Measurements from ENCODE around the gene LEKR1.

LEKR1 gene

DNA sequence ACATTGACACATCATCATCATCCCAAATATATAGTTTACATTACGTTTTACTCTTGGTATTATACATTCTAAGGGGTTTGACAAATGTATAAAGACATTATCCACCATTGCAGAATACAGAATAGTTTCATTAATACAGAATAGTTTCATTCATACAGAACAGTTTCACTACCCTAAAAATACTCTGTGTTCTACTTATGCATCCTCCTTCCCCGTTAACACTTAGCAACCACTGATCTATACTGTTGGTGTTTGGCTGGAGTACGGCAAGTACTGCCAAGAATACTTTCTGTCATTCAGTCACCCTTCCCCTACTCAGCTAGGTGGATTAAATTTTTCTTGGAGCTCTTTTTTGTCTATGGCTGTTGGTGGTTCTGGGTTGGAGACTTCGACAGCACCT lies 33.4 kb downstream of the LEKR1 start:
- no peak overlapping the region for H3K18ac ChIP-seq (ENCODE audit: low read length)
- H2BK120ac ChIP-seq (ENCODE audit: insufficient read depth, low read length, poor library complexity), result no peak overlapping the region
- no peak overlapping the region for H4K8ac ChIP-seq (ENCODE audit: low read depth, low read length)
- H2BK5ac ChIP-seq (ENCODE audit: low read depth, low read length, poor library complexity), result no peak overlapping the region
- no peak overlapping the region for H2AK5ac ChIP-seq (ENCODE audit: low read length)
- no peak overlapping the region for H3K27ac ChIP-seq (ENCODE audit: low read depth, low read length)
- H2BK12ac ChIP-seq (ENCODE audit: low read length), result no peak overlapping the region
- H3K4ac ChIP-seq (ENCODE audit: low read depth, low read length), result no peak overlapping the region
- no peak overlapping the region for H3K4me2 ChIP-seq (ENCODE audit: low read length)
- H3K4me3 ChIP-seq (ENCODE audit: low read depth, low read length), result no peak overlapping the region
- no peak overlapping the region for H4K12ac ChIP-seq (ENCODE audit: low read depth, low read length)
- H3K4me1 ChIP-seq (ENCODE audit: control insufficient read depth in 1 of 2, insufficient read depth in 2 of 2, low read length in 2 of 2), result no peaks in the 10 kb centered on the region
- H4K91ac ChIP-seq (ENCODE audit: low read depth, low read length), result no peak overlapping the region
- H3K9me3 ChIP-seq (ENCODE audit: insufficient read depth, low read depth, low read length), result no peaks in the 10 kb centered on the region
- no peaks in the 10 kb centered on the region for H3K27me3 ChIP-seq (ENCODE audit: insufficient read depth, low read length)
- DNase-seq, result no peak
- no peak overlapping the region for H2AFZ ChIP-seq (ENCODE audit: insufficient read depth, low read length, poor library complexity)
- no peak overlapping the region for H3K9ac ChIP-seq (ENCODE audit: low read length)
- H3K79me1 ChIP-seq (ENCODE audit: low read length), result no peaks in the 10 kb centered on the region
- no peaks in the 10 kb centered on the region for H3K36me3 ChIP-seq (ENCODE audit: control insufficient read depth in 1 of 2, insufficient read depth in 2 of 2, low read length in 2 of 2)
- WGBS (ENCODE audit: extremely low coverage, insufficient coverage, insufficient read length), result no CpG with 5 or more reads among the region's 4 CpGs
- no peaks in the 10 kb centered on the region for H3K79me2 ChIP-seq (ENCODE audit: control insufficient read depth, insufficient read depth, low read length, poor library complexity)
- H3K14ac ChIP-seq (ENCODE audit: low read length), result no peak overlapping the region
- H3K23ac ChIP-seq (ENCODE audit: low read length), result no peak overlapping the region

DNA sequence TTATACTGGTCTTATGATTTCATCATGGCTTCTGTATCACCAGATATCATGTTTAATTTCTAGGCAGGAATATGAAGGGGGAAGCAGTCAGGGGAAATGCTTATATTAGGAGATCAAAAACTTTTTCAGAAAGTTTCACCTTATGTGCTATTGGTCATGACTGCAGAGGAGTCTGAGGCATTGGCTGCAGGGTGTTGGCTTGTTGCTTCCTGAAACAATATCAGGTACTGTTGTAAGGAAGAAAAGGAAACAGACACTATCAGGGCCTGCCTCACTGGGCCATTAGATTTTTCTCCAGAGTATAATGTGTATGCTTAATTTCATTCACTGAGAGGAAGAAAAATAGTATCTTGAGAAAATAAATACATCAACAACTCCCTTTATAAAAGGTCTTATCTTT lies 34.7 kb downstream of the LEKR1 start:
- Histone ChIP-seq H3K9ac (ENCODE audit: low read length) (no peak overlapping the region), H3K14ac (ENCODE audit: low read length) (no peak overlapping the region), H3K4me1 (ENCODE audit: control insufficient read depth in 1 of 2, insufficient read depth in 2 of 2, low read length in 2 of 2) (no peaks in the 10 kb centered on the region)

DNA sequence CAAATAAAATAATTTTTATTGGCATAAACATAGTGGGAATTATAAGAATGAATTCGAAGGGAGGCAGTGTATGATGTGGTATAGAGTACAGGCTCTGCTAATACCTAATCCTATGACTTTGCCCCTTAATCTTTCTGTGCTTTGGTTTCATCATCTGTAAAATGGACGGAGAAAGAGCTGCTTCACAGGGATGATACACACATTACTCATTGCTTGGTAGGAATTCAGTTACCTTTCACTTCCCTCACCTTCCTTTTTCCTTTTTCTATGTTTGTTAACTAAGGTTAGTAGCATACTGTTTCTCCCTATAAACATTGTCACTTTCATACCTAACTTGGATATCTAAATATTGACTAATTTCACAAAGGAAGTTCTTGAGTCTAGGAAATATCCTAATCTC lies 36.2 kb downstream of the LEKR1 start:
- Histone ChIP-seq H2AK5ac (ENCODE audit: low read length) (no peak overlapping the region), H3K9me3 (ENCODE audit: insufficient read depth, low read depth, low read length) (no peaks in the 10 kb centered on the region), H3K23ac (ENCODE audit: low read length) (no peak overlapping the region), H4K8ac (ENCODE audit: low read depth, low read length) (no peak overlapping the region), H3K9ac (ENCODE audit: low read length) (no peak overlapping the region), H2BK5ac (ENCODE audit: low read depth, low read length, poor library complexity) (no peak overlapping the region), H2AFZ (ENCODE audit: insufficient read depth, low read length, poor library complexity) (no peak overlapping the region), H3K27me3 (ENCODE audit: insufficient read depth, low read length) (no peaks in the 10 kb centered on the region), H3K14ac (ENCODE audit: low read length) (no peak overlapping the region), H3K27ac (ENCODE audit: low read depth, low read length) (no peak overlapping the region), H3K4me1 (ENCODE audit: control insufficient read depth in 1 of 2, insufficient read depth in 2 of 2, low read length in 2 of 2) (no peaks in the 10 kb centered on the region), H2BK12ac (ENCODE audit: low read length) (no peak overlapping the region), H3K36me3 (ENCODE audit: control insufficient read depth in 1 of 2, insufficient read depth in 2 of 2, low read length in 2 of 2) (no peaks in the 10 kb centered on the region), H3K4me3 (ENCODE audit: low read depth, low read length) (no peak overlapping the region), H4K12ac (ENCODE audit: low read depth, low read length) (no peak overlapping the region), H3K79me1 (ENCODE audit: low read length) (no peaks in the 10 kb centered on the region), H3K79me2 (ENCODE audit: control insufficient read depth, insufficient read depth, low read length, poor library complexity) (no peaks in the 10 kb centered on the region), H3K4ac (ENCODE audit: low read depth, low read length) (no peak overlapping the region), H3K4me2 (ENCODE audit: low read length) (no peak overlapping the region), H3K18ac (ENCODE audit: low read length) (no peak overlapping the region), H4K91ac (ENCODE audit: low read depth, low read length) (no peak overlapping the region), H2BK120ac (ENCODE audit: insufficient read depth, low read length, poor library complexity) (no peak overlapping the region)
- WGBS (ENCODE audit: extremely low coverage, insufficient coverage, insufficient read length), result no CpG with 5 or more reads among the region's 2 CpGs
- DNase-seq, result no peak

More for the DNA sequence above, 34.7 kb downstream of the LEKR1 start:
- no peak overlapping the region for H2AFZ ChIP-seq (ENCODE audit: insufficient read depth, low read length, poor library complexity)
- no peak overlapping the region for H4K91ac ChIP-seq (ENCODE audit: low read depth, low read length)
- H3K4me3 ChIP-seq (ENCODE audit: low read depth, low read length), result no peak overlapping the region
- no peak overlapping the region for H4K8ac ChIP-seq (ENCODE audit: low read depth, low read length)
- DNase-seq, result no peak
- H2AK5ac ChIP-seq (ENCODE audit: low read length), result no peak overlapping the region
- H2BK12ac ChIP-seq (ENCODE audit: low read length), result no peak overlapping the region
- no peak overlapping the region for H3K23ac ChIP-seq (ENCODE audit: low read length)
- H2BK5ac ChIP-seq (ENCODE audit: low read depth, low read length, poor library complexity), result no peak overlapping the region
- H3K27ac ChIP-seq (ENCODE audit: low read depth, low read length), result no peak overlapping the region
- H3K79me1 ChIP-seq (ENCODE audit: low read length), result no peaks in the 10 kb centered on the region
- H2BK120ac ChIP-seq (ENCODE audit: insufficient read depth, low read length, poor library complexity), result no peak overlapping the region
- H3K18ac ChIP-seq (ENCODE audit: low read length), result no peak overlapping the region
- no peak overlapping the region for H4K12ac ChIP-seq (ENCODE audit: low read depth, low read length)
- no peaks in the 10 kb centered on the region for H3K36me3 ChIP-seq (ENCODE audit: control insufficient read depth in 1 of 2, insufficient read depth in 2 of 2, low read length in 2 of 2)
- no peak overlapping the region for H3K4ac ChIP-seq (ENCODE audit: low read depth, low read length)
- H3K79me2 ChIP-seq (ENCODE audit: control insufficient read depth, insufficient read depth, low read length, poor library complexity), result no peaks in the 10 kb centered on the region
- H3K9me3 ChIP-seq (ENCODE audit: insufficient read depth, low read depth, low read length), result no peaks in the 10 kb centered on the region
- H3K27me3 ChIP-seq (ENCODE audit: insufficient read depth, low read length), result no peaks in the 10 kb centered on the region
- no peak overlapping the region for H3K4me2 ChIP-seq (ENCODE audit: low read length)

DNA sequence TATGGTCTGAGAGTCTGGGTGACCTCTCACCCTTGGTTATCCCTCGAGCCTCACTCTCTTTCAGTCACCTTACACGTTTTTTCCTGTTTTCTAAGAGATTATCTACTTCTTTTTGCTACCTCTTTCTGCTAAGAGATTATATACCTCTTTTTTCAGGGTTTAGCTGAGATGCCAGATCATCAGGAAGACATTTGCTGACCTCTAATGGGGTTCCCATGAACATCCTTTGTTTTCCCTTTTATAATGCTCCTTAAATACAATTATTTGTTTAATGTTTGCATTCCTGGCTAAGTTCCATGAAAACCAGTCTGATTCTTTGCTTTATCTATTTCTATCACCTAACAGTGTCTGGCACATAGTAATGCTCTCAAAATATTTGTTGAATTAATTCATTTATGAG lies 39.6 kb downstream of the LEKR1 start:
- H2BK12ac ChIP-seq (ENCODE audit: low read length), result no peak overlapping the region
- H3K18ac ChIP-seq (ENCODE audit: low read length), result no peak overlapping the region
- H3K4me2 ChIP-seq (ENCODE audit: low read length), result no peak overlapping the region
- H3K4me1 ChIP-seq (ENCODE audit: control insufficient read depth in 1 of 2, insufficient read depth in 2 of 2, low read length in 2 of 2), result no peaks in the 10 kb centered on the region
- no peak overlapping the region for H2AFZ ChIP-seq (ENCODE audit: insufficient read depth, low read length, poor library complexity)
- H3K79me1 ChIP-seq (ENCODE audit: low read length), result no peaks in the 10 kb centered on the region
- no peak overlapping the region for H3K9ac ChIP-seq (ENCODE audit: low read length)
- H4K91ac ChIP-seq (ENCODE audit: low read depth, low read length), result no peak overlapping the region
- no peak for DNase-seq
- no peak overlapping the region for H2BK5ac ChIP-seq (ENCODE audit: low read depth, low read length, poor library complexity)
- no peak overlapping the region for H3K23ac ChIP-seq (ENCODE audit: low read length)
- no peak overlapping the region for H2BK120ac ChIP-seq (ENCODE audit: insufficient read depth, low read length, poor library complexity)
- no CpG with 5 or more reads among the region's 2 CpGs for WGBS (ENCODE audit: extremely low coverage, insufficient coverage, insufficient read length)
- H4K12ac ChIP-seq (ENCODE audit: low read depth, low read length), result no peak overlapping the region
- H4K8ac ChIP-seq (ENCODE audit: low read depth, low read length), result no peak overlapping the region
- H3K36me3 ChIP-seq (ENCODE audit: control insufficient read depth in 1 of 2, insufficient read depth in 2 of 2, low read length in 2 of 2), result no peaks in the 10 kb centered on the region
- H3K27me3 ChIP-seq (ENCODE audit: insufficient read depth, low read length), result no peaks in the 10 kb centered on the region
- no peak overlapping the region for H3K14ac ChIP-seq (ENCODE audit: low read length)
- no peak overlapping the region for H2AK5ac ChIP-seq (ENCODE audit: low read length)
- H3K27ac ChIP-seq (ENCODE audit: low read depth, low read length), result no peak overlapping the region
- H3K79me2 ChIP-seq (ENCODE audit: control insufficient read depth, insufficient read depth, low read length, poor library complexity), result no peaks in the 10 kb centered on the region
- H3K4ac ChIP-seq (ENCODE audit: low read depth, low read length), result no peak overlapping the region
- no peak overlapping the region for H3K4me3 ChIP-seq (ENCODE audit: low read depth, low read length)
- H3K9me3 ChIP-seq (ENCODE audit: insufficient read depth, low read depth, low read length), result no peaks in the 10 kb centered on the region

DNA sequence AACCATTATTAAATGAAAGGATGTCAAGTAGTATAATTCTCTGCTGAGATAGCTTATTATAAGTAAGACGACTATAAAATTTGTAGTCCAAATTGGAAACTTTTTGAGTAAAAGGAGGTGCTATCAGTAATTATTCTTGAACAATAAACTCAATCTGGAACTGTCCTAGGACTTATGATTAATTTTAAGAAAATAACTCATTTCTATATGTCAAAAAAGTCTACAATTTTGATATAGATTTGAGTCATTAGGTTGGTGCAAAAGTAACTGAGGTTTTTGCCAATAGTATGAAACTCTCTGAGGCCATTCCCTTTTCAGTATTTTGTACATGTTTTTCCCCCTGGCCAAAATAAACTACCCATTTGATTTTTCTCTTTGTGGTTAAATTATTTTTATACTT lies 41.0 kb downstream of the LEKR1 start:
- Histone ChIP-seq H3K14ac (ENCODE audit: low read length) (no peak overlapping the region), H3K27me3 (ENCODE audit: insufficient read depth, low read length) (no peaks in the 10 kb centered on the region), H2BK12ac (ENCODE audit: low read length) (no peak overlapping the region), H3K27ac (ENCODE audit: low read depth, low read length) (no peak overlapping the region), H2AK5ac (ENCODE audit: low read length) (no peak overlapping the region), H2BK5ac (ENCODE audit: low read depth, low read length, poor library complexity) (no peak overlapping the region), H3K4me1 (ENCODE audit: control insufficient read depth in 1 of 2, insufficient read depth in 2 of 2, low read length in 2 of 2) (no peaks in the 10 kb centered on the region), H3K4me3 (ENCODE audit: low read depth, low read length) (no peak overlapping the region), H2BK120ac (ENCODE audit: insufficient read depth, low read length, poor library complexity) (no peak overlapping the region), H3K9me3 (ENCODE audit: insufficient read depth, low read depth, low read length) (no peaks in the 10 kb centered on the region), H3K79me2 (ENCODE audit: control insufficient read depth, insufficient read depth, low read length, poor library complexity) (no peaks in the 10 kb centered on the region), H4K12ac (ENCODE audit: low read depth, low read length) (no peak overlapping the region), H2AFZ (ENCODE audit: insufficient read depth, low read length, poor library complexity) (no peak overlapping the region), H3K18ac (ENCODE audit: low read length) (no peak overlapping the region), H3K4me2 (ENCODE audit: low read length) (no peak overlapping the region), H4K8ac (ENCODE audit: low read depth, low read length) (no peak overlapping the region), H4K91ac (ENCODE audit: low read depth, low read length) (no peak overlapping the region), H3K4ac (ENCODE audit: low read depth, low read length) (no peak overlapping the region), H3K36me3 (ENCODE audit: control insufficient read depth in 1 of 2, insufficient read depth in 2 of 2, low read length in 2 of 2) (no peaks in the 10 kb centered on the region), H3K23ac (ENCODE audit: low read length) (no peak overlapping the region), H3K9ac (ENCODE audit: low read length) (no peak overlapping the region), H3K79me1 (ENCODE audit: low read length) (no peaks in the 10 kb centered on the region)
- WGBS (ENCODE audit: extremely low coverage, insufficient coverage, insufficient read length), result no CpG with 5 or more reads among the region's 1 CpG
- DNase-seq, result no peak

Data from trophoblast cell (in vitro differentiated cells and primary cell).